NB4 (cell line): Measurements from ENCODE around the gene ADRB2.

Source experiments
- DNase-seq: peaks from one replicate; pipeline ENCODE4 v3.0.0; 2010; ENCODE audit warnings: low read depth
- H3K4me3 ChIP-seq: one replicate; pipeline ENCODE4 v1.5.1; 2011; ENCODE audit warnings: mild to moderate bottlenecking, low read depth, low read length, moderate library complexity
- MYC ChIP-seq: IDR thresholded peaks from 2 replicates; pipeline ENCODE4 v1.6.1; 2011; ENCODE audit warnings: low read depth, low read length
- POLR2A ChIP-seq: IDR thresholded peaks from 2 replicates; pipeline ENCODE4 v1.6.1; 2011; ENCODE audit warnings: mild to moderate bottlenecking; ENCODE audit not compliant: insufficient read length; ENCODE audit errors: extremely low read depth
- TF ChIP-seq, protein P1 (sequence below): IDR thresholded peaks from 2 replicates; pipeline ENCODE4 v1.6.1; 2011; ENCODE audit warnings: low read depth, low read length
- TF ChIP-seq, protein P2 (sequence below): IDR thresholded peaks from one replicate; pipeline ENCODE4 v1.5.1; 2012; ENCODE audit warnings: low read depth, low read length

ADRB2 gene

DNA sequence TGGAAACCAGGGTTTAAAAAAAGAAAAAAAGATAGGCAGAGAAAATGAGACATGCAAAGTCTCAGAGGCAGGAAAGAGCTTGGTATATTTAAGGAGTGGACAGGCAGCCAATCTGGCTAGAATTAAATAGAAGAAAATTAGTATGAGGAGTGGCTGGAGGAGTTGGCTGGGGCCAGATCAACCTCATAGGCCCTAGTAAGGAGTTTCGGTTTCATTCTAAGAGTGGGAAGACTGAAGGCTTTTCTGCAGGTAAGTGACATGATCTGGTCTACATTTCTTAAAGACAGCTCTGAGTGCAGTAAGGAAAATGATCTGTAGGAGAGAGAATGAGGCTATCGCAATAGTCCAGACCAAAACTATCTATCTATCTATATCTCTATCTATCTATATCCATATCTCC lies 27.5 kb downstream of the ADRB2 start:
- TF ChIP-seq POLR2A, result no peak
- TF ChIP-seq, protein P1, sequence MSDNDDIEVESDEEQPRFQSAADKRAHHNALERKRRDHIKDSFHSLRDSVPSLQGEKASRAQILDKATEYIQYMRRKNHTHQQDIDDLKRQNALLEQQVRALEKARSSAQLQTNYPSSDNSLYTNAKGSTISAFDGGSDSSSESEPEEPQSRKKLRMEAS, result no peak
- TF ChIP-seq, protein P2, sequence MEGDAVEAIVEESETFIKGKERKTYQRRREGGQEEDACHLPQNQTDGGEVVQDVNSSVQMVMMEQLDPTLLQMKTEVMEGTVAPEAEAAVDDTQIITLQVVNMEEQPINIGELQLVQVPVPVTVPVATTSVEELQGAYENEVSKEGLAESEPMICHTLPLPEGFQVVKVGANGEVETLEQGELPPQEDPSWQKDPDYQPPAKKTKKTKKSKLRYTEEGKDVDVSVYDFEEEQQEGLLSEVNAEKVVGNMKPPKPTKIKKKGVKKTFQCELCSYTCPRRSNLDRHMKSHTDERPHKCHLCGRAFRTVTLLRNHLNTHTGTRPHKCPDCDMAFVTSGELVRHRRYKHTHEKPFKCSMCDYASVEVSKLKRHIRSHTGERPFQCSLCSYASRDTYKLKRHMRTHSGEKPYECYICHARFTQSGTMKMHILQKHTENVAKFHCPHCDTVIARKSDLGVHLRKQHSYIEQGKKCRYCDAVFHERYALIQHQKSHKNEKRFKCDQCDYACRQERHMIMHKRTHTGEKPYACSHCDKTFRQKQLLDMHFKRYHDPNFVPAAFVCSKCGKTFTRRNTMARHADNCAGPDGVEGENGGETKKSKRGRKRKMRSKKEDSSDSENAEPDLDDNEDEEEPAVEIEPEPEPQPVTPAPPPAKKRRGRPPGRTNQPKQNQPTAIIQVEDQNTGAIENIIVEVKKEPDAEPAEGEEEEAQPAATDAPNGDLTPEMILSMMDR, result no peak
- H3K4me3 ChIP-seq, result no peak overlapping the region
- DNase-seq, result no peak

DNA sequence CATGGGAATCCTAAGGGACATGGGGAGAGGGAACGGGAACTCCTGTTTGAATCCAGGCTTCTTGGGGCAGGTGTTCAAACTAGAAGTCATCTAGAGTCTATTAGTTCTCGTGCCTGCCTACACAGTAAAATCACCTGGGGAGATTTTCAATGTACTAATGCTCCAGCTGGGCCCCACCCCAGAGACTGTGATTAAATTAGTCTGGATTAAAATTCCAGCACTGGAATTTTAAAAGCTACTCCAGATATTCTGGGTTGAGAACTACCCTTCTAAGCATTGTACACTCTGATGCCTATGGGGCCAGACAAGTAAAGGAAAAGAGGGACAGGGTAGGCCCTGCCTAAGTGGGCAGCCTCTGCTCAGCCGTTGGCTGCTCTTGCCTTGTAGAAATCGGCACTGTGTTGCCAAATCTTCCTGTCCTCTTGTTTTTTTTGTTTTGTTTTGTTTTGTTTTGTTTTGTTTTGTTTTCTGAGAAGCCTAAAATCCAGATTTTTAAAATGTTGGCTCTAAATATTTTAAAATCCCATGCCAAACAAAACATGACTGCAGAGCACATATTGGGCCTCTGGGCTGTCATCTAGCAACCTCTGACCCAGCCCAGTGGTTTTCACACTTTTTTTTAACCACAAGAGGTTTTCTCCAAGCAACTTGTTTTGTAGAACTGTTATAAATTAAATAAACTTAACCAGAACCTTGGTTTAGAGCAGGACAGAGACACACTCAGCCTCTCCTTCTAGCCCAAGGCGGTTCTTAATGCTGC lies 29.0 kb downstream of the ADRB2 start:
- no peak for TF ChIP-seq POLR2A
- TF ChIP-seq, protein P1, result no peak
- TF ChIP-seq, protein P2, result no peak
- no peak for TF ChIP-seq MYC
- H3K4me3 ChIP-seq, result no peak overlapping the region
- DNase-seq, result no peak

DNA sequence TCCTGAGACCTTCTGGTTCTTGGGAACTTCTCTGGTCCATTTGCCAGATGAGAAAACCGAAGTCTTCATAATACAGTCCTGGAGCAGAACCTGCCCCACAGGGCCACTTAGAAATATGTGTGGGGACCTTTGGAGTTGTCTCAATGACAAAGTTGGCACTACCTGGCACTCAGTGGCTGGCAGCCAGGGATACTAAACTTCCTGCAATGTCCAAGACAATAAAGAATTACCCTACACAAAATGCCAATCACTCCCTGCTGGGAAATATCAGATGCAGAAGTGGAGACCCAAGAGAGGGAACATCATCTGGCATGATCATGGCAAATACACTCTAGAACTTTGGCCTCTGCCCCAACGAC lies 29.6 kb downstream of the ADRB2 start:
- TF ChIP-seq, protein P1, result no peak
- no peak for TF ChIP-seq POLR2A
- TF ChIP-seq, protein P2, result no peak
- TF ChIP-seq MYC, result no peak
- DNase-seq, result no peak
- no peak overlapping the region for H3K4me3 ChIP-seq

DNA sequence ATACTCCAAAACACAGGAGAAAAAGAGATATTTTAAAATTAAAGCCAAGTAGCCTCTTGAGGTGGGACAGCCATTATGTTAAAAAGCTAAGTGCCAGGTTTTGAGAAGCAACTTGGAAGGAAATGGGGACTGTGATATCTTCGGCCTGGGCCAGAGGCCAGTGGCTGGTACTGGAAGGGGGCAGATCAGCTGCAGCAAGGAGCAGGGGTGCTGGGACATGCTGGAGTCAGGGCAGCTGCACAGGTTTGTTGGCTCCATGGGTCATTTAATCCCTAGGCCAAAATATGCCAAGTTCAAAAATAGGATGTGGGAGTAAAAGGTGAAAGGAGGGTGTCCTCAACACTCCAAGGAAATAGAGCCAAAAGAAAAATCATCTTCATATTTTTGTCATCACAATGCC lies 30.0 kb downstream of the ADRB2 start:
- TF ChIP-seq, protein P1, result no peak
- no peak for TF ChIP-seq POLR2A
- TF ChIP-seq, protein P2, result no peak
- no peak for TF ChIP-seq MYC
- H3K4me3 ChIP-seq, result no peak overlapping the region
- no peak for DNase-seq

DNA sequence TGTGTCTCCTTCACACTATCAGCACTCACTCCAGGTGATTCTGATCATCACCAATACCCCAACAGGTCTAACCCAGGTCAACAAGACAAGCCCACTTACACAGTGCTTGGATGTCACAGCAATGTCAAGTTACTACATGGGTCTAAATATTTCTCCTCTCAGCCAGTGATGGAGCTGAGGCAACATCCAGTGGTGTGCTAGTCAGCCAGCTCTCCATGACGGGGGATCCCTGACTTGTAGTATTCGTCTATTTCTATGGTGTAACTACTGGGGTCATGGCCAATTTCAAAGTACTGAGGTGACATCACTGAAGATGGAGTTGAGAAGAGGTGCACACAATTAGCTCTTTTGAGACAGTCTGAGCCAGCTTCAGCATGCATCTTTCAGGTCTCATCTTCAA lies 31.1 kb downstream of the ADRB2 start:
- H3K4me3 ChIP-seq, result no peak overlapping the region
- DNase-seq, result no peak
- TF ChIP-seq, protein P2, result no peak
- no peak for TF ChIP-seq POLR2A
- TF ChIP-seq MYC, result no peak
- TF ChIP-seq, protein P1, result no peak

DNA sequence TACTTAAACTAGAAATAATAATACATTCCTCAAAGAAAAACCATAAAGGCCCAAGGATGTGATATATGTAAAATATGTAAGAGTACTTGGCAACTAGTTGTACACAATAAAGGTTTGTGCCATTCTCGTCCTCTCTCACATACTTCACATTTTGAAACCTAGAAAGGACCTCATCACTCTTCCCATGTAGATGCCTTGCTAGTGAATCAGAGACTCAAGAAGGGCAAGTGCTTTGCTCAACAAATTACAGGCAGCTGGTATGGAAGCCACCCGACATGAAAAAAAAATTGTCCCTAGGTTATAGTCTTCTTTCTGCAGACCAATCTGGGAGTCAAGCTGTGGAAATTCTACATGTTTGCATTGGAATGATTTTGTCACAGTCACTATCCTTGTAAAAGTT lies 31.7 kb downstream of the ADRB2 start:
- no peak overlapping the region for H3K4me3 ChIP-seq
- TF ChIP-seq, protein P2, result no peak
- TF ChIP-seq MYC (no peak), POLR2A (no peak)
- TF ChIP-seq, protein P1, result no peak

More for the DNA sequence above, 31.7 kb downstream of the ADRB2 start:
- DNase-seq, result no peak
